GM21786 (cell line): ENCODE measurements around the gene NOCT.
"Not testable (repeated sequence)": the region's sequence is repeated elsewhere in the genome, so short reads cannot be mapped to it uniquely, and the experiment has no call there.

Source experiments
- ATAC-seq: cut with Tn5 transposase; IDR thresholded peaks from one replicate; pipeline ENCODE4 v1.9.1; 2021; ENCODE audit not compliant: unreplicated experiment

NOCT gene, protein sequence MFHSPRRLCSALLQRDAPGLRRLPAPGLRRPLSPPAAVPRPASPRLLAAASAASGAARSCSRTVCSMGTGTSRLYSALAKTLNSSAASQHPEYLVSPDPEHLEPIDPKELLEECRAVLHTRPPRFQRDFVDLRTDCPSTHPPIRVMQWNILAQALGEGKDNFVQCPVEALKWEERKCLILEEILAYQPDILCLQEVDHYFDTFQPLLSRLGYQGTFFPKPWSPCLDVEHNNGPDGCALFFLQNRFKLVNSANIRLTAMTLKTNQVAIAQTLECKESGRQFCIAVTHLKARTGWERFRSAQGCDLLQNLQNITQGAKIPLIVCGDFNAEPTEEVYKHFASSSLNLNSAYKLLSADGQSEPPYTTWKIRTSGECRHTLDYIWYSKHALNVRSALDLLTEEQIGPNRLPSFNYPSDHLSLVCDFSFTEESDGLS

DNA sequence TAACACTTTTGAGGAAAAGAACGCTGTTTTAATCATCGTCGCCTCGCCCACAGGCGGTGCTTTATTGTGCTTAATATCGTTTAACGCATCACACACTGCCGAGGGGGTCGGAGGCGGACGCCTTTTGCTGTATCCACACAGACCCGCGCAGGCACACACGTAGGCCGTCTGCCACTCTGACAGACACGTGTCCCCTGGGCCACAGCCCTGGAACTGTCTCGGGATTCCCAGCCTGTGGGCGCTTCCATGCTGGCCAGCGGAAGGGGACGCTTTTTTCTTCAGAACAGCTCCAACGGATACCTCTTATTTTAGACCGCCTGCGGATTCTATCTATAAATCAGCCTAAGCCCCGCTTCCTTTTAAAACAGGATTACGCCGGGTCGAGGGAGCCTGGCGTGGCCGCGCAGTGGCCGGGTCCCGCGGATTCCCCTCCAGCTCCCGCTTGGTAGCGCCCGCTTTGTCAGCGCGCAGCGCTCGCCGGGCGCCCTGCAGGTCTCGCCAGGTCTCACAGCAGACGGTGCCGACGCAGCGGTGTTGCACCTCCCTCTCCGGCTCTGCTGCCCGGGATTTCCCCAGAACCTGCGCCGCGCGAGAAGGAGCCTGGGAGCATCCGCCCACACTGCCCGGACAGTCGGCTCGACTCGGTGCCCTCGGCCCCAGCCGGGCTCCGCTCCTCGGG is at the start of gene NOCT:
Gene NOCT (plus strand): TSS at position 513 of the 679 bp plus-strand sequence. CDS start 201 bp downstream, outside the sequence.
- ATAC-seq, result peak; percentile 92

DNA sequence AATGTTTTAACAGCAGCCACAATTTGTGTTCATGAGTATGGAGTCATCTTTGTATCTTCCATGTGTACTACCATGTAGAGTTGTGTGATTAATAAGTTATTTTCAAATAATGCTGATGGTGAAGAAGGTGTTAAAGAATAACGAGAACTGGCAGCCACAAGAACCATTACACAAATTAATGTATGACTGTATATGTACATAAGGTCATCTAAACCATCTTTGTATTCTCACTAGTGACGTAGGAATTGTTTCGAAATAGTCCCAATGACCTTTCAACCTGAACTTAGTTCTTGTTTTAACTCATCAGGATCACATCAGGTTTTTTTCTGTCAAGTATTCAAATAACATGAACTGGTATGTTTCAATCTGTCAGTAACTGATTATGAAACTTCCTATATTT is 48.3 kb upstream of the NOCT start:
- peak; percentile 98 for ATAC-seq

DNA sequence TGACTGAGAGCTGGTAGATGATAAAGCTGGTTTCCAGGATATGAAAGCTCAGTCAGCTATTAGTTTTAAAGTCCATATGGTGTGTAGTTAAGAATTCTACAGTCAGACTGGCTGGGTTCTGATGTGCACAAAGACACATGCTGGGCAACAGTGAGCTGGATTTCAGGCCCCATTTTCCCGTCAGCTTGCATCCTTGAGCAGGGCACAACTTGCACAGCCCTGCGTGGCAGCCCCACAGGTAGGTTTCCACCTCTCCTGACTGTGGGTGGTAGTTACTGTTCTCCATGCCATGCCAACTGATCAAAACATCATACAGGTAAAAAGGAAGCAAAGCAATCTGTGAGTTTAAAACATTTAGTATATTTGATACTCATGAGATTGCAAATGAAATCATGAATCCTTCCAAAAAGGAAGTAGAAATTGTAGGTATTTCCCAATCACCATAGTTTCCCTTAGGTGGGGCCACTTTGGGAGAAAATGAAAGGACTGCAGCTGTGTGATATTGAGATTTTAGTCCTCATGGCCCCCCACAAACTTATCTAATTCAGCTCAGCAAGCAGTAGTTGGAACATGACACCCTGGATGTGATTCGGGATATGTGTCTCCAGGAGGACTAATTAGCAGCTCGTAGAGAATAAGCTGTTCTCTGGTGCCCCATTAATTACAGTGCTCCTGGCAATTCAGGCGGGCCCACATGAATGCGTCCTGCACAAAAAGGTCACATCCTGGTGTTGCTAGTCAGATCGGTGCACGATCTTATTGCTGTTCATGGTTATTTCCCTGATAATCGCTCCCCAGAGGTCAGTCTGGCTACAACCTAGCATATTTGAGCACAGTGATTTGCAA is 42.4 kb upstream of the NOCT start:
- no peak for ATAC-seq

DNA sequence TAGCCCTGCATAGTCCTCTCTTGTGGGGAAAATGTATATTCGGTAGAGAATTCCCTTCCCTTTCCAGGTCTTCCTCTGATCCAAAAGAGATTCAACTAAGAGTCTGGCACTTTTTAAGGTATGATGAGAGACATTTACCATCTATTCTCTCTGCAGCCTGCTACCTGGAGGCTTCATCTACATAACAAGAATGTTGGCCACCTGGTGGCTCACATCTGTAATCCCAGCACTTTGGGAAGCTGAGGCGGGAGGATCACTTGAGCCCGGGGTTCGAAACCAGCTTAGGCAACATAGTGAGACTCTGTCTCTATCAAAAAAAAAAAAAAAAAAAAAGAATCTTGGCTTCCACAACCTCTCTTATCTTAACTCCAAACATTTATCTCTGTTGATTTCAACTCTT is 40.4 kb upstream of the NOCT start:
- no peak for ATAC-seq

DNA sequence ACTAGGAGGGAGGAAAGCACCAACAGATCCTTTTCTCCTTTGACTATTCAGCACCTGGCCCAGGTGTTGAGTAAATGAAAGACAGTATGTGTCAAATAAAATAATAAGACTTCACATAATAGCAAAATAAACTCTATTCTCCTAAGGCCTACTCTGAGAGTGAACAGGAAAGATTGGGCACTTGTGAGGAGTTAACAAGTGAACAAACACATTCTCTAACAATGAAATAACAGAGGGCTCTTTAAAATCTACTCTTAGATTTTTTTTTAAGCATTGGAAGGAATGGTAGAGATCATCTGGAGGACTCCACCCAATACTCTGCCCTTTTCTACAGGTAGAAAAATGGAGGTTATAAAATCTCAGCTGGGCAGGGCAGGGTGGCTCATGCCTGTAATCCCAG is 39.1 kb upstream of the NOCT start:
- no peak for ATAC-seq

DNA sequence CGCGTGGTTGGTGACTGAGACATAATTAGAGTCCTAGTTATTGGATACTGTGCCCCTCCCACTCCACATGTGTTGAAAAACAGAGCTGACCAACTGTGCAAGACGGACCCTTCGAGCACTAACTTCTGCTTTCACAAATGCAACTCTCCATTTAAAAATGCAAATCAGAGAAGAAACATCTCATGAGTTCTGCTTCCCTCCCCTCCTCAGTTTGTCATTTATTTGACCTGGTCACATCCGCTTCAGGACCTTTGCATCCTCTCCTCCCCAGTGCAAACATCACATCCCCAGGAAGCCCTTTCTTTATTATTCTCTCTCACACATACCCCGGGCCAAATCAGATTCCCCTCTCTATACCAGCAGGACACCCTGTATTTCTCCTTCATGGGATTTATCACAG is 38.1 kb upstream of the NOCT start:
- peak; percentile 98 for ATAC-seq

DNA sequence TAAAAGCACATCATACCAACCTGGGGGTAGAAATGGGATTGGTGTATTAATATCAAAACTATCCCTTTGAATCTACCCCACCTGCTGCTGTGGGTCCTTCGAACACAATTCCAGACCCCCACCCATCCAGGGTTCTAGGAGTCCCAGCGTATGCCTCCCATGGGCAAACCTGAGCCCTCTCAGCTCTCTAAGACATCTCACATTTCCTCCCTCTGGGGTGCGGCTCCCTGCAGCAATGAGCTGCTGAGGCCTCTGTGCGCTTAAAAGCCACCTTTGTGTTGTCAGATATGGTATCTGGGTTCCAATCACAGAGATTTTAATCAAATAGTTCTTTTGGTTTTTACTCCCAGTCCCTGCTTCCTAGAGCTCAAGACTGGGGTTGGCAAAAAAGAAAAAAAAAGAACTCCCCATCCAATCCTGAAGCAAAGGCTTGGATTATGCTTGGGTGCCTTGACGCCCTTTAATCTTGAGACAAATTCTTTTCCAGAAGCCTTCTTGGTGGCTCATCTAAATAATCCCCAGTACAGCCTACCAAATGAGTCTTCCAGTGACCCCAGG is 37.5 kb upstream of the NOCT start:
- ATAC-seq, result no peak

DNA sequence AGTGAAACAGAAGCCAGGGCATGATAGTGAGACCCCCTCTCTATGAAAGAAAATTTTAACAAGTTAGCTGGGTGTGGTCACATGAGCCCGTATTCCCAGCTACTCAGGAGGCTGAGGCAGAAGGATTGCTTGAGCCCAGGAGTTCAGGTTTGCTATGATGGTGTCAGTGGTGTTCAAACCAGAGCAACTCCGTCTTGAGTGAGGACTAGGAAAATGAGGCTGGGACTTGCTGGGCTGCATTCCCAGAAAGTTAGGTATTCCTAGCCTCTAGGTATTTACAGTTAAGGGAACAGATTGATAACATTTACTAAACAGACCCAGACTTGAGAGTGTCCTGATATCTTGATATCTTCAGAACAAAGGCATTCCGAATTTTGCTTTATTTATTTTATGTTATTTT is 37.0 kb upstream of the NOCT start:
- no peak for ATAC-seq

DNA sequence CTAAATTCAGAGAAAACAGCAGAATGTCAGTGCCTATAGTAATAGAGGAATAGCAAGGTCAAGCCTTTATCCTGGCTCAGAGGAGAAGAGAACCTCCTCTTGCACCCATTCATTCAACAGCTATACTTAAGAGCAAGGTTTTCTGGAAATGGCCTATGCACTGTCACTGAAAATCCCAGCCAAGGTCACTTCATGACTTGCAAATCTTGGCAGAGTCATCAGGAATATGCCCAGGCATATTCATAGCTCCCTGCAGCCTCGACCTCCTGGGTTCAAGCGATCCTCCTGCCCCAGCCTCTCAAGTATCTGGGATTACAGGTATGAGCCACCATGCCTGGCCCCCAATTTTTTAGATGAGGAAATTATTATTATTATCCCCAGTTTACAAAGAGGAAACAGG is 35.8 kb upstream of the NOCT start:
- ATAC-seq, result no peak

DNA sequence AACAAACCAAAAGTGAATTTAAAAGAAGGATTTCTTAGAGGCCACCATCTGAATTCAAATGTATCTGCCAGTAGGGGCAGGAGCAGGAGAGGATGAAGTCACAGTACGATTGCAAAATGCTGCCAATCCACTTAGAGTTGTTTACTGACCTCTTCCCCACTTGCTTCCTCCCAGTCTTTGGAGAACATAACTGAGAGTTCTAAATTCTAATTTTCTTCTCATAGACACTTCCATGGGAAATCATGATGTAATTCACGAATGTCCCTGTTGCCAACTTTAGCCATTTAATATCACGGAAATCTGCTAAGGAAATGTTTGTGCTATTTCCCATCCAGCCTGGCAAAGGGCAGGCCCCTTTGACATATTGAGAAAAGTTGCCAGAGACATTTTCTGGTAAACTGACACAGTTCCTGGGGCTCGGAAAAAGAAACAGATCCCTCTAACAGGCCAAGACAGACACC is 33.6 kb upstream of the NOCT start:
- ATAC-seq, result no peak

DNA sequence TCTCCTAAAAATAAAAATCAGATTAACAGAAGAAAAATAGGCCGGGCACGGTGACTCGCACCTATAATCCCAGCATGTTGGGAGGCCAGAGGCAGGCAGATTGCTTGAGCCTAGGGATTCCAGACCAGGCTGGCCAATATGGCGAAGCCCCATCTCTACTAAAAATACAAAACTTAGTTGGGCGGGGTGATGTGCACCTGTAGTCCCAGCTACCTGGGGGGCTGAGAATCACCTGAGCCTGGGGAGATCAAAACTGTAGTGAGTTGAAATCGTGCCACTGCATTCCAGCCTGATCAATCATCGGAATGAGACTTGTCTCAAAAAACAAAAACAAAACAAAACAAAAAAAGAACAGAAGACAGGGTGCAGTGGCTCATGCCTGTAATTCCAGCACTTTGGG is 32.8 kb upstream of the NOCT start:
- ATAC-seq, result no peak

DNA sequence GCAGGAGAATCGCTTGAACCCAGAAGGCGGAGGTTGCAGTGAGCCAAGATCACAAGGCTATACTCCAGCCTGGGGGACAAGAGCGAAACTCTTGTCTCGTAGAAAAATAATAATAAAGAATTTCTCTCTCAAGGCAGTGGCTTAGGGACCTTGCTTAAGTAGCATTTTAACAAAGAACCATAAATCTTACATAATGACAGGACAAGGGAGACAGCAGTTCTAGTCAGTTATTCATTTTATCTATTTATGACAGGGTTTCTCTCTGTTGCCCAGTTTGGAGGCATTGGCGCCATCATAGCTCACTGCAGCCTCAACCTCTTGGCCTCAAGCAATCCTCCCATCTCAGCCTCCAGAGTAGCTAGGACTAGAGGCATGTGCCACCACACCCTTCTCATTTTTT is 31.9 kb upstream of the NOCT start:
- ATAC-seq, result no peak

DNA sequence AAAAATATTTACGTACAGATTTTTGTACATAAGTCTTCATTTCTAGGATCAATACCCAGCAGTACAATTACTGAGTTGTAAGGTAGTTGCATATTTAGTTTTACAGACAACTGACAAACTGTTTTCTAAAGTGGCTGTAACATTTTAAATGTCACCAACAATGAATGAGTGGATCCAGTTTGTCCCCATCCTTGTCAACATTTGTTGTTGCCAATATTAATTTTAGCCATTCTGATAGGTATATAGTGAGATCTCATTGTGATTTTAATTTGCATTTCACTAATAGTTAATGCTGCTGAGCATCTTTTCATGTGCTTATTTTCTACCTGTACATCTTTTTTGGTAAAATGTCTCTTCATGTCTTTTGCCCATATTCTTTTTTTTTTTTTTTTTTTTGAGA is 30.9 kb upstream of the NOCT start:
- ATAC-seq, result no peak

DNA sequence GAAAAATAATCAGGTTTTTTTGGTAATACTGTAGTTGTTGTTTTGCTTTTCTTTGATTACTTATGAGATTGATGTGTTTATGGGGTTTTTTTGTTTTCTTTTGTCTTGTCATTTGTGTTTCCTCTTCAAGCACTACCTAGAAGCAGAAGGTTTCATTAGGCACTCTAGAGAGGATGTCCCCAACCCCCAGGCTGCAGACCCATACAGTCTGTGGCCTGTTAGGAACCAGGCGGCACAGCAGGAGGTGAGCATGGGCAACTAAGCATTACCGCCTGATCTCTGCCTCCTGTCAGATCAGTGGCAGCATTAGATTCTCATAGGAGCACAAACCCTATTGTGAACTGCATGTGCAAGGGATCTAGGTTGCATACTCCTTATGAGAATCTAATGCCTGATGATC is 22.9 kb upstream of the NOCT start:
- ATAC-seq, result no peak

DNA sequence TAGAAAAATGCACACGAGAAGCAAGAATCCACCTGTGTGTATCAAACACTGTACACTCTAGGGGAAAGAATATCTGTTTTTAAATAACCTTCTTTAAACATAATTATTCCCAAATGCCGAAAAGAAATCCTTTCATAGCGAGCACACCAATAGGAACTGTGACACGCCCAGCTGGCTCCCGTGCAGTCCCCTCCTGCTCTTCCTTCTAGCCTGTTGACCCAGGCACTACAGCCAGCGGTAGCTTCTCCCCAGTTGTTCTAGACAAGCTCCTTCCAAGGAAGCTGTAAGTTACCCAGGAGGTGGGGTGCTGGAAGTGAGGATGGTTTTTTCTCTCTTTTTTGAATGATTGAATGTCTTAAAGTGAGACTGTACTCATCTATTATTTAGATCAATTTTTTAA is 19.5 kb upstream of the NOCT start:
- no peak for ATAC-seq

DNA sequence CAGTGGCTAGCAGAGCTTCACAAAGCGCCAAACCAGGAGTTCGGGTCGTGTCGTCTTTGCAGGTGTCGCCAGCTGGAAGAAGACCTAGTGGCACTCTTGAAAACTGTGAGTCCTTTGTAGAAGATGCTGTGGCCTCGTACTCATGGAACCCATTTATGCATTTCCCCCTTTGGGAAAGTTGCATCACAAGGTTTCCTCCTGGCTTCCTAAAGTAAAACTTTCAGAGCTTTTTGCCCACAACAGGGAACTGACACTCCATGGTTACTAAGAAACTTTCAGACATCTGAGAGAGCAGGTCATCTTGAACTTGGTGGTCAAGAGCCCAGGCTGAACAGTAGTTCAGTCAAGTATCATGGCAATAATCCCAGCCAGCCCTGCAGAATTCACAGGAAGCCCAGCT is 15.9 kb upstream of the NOCT start:
- ATAC-seq, result no peak

DNA sequence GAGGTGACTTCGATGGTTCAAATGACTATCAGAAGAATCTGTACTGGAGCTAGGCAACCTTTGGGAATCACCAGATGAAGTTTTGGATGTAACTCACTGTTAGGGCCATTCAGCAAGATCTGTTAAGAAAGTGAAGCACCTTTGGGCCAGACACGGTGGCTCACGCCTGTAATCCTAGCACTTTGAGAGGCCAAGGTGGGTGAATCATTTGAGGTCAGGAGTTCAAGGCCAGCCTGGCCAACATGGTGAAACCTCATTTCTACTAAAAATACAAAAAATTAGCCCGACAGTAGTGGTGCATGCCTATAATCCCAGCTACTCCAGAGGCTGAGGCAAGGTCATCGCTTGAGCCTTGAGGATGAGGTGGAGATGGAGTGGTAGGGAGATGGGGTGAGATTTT is 15.4 kb upstream of the NOCT start:
- not testable (repeated sequence) for ATAC-seq

DNA sequence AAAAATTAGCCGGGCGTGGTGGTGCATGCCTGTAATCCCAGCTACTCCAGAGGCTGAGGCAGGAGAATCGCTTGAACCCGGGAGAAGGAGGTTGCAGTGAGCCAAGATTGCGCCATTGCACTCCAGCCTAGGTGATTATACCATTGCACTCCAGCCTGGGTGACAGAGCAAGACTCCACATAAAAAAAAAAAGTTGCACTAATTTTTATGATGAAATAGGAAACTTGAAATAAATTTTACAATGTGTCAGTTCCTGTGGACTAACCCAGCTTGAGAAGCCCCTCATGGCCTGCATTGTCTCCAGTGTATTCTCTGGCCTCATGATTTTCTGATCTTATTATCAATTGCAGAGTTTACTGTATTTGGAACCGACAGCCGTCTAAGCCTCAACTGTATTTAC is 14.2 kb upstream of the NOCT start:
- not testable (repeated sequence) for ATAC-seq

DNA sequence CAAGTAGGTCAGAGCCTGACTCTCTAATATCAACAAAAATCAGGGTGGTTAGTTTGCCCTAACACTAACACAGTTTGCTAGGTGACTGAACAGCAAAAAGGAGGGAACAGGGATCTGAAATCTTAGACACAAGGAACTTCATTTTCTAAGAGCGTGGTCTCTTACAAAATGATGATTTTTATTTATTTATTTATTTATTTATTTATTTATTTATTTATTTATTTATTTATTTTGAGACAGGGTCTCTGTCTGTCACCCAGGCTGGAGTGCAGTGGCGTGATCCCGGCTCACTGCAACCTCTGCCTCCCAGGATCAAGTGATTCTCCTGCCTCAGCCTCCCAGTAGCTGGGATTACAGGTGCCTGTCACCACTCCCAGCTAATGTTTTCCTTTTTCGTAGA is 11.9 kb upstream of the NOCT start:
- not testable (repeated sequence) for ATAC-seq

DNA sequence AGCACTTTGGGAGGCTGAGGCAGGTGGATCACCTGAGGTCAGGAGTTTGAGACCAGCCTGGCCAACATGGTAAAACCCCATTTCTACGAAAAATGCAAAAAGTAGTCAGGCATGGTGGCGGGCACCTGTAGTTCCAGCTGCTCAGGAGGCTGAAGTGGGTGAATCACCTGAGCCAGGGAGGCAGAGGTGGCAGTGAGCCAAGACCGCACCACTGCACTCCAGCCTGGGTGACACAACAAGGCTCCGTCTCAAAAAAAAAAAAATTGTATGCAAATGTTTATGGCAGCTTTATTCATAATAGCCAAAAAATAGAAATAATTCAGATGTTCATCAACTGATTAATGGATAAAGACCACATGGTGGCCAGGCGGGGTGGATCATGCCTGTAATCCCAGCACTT is 9.8 kb upstream of the NOCT start:
- no peak for ATAC-seq

DNA sequence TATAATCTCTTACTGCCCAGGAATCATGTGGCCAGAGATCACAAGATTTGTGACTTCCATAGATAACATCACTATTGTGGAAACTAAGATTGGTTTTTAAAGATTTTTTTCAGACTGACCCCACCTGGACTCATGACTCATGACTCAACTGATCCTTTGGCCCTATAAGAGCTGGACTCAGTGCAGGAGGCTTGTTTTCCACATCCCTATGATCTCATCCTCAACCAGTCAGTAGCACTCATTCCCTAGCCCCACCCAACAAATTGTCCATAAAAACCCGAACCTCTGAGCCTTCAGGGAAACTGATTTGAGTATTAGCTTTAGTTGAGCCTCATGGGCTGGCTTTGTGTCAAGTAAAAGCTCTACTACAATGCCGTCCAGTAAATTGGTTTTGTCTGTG is 7.9 kb upstream of the NOCT start:
- no peak for ATAC-seq
